ENCODE results near the gene NPC1L1.

DNA sequence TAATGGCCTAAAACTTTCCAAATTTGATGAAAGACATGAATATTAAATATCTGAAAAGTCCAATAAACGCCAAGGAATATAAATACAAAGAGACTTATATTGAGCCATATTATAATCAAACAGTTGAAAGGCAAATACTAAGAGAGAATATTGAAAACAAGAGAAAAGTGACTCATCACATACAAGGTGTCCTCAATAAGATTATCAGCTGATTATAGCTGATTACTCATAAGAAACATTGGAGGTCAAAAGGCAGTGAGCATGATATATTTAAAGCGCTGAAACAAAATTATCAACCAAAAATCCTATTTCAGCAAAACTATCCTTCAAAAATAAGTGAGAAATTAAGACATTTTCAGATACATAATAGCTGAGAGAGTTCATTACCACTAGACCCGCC, 7.8 kb upstream of the NPC1L1 start:
- TF ChIP-seq, protein P1, sequence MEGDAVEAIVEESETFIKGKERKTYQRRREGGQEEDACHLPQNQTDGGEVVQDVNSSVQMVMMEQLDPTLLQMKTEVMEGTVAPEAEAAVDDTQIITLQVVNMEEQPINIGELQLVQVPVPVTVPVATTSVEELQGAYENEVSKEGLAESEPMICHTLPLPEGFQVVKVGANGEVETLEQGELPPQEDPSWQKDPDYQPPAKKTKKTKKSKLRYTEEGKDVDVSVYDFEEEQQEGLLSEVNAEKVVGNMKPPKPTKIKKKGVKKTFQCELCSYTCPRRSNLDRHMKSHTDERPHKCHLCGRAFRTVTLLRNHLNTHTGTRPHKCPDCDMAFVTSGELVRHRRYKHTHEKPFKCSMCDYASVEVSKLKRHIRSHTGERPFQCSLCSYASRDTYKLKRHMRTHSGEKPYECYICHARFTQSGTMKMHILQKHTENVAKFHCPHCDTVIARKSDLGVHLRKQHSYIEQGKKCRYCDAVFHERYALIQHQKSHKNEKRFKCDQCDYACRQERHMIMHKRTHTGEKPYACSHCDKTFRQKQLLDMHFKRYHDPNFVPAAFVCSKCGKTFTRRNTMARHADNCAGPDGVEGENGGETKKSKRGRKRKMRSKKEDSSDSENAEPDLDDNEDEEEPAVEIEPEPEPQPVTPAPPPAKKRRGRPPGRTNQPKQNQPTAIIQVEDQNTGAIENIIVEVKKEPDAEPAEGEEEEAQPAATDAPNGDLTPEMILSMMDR (optimal IDR thresholded peaks at IDR 0.05 in 1 of 3, IDR thresholded peaks at IDR 0.05 in 1 of 3, conservative IDR thresholded peaks at IDR 0.05 in 1 of 3; ENCODE audit: extremely low read depth in 1 of 3, insufficient read depth in 2 of 3, low read length in 3 of 3): no peak
- no peak for TF ChIP-seq EZH2 (IDR thresholded peaks at IDR 0.05; ENCODE audit: low read length)

Data from keratinocyte (primary cell).